ENCODE data around the gene OR6V1. TPM values are rescaled to one million over a fixed set of nuclear protein-coding genes. Genes with fewer than 3 reads are reported as not detected.
"Not testable (repeated sequence)": the region's sequence is repeated elsewhere in the genome, so short reads cannot be mapped to it uniquely, and the experiment has no call there.

OR6V1 gene
- total RNA-seq, 1 experiment from 2014 or later: not detected

DNA sequence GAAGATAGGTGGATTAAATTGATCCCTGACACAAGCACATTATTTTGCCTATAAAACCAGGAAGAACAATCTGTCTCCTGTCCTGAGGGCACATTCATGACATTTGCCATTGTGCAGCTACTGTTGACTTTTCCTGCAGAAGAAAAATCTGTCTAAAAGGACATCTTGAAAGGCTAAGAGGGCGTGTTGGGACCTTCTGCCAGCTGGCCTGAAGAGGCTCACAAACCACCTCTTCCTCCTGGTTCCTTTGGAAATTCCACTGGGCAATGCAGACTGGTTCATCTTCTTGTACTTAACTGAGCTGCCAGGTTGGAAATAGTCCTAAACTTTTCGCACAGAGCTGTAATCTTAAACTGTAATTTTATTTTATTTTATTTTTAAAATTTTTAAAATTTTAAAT is 44.0 kb downstream of the OR6V1 start:
- no TSS peak for BruUV-seq (replicated peaks)
- DNase-seq (ENCODE audit: low read depth, low spot score): no peak
- no peak for ATAC-seq
- Histone ChIP-seq H3K79me2 (ENCODE audit: insufficient read depth, low read length) (no peaks in the 10 kb centered on the region), H3K9ac (ENCODE audit: low read length) (no peak overlapping the region), H2AFZ (ENCODE audit: low read depth, low read length, poor library complexity, severe bottlenecking) (no peak overlapping the region), H4K20me1 (ENCODE audit: insufficient read depth) (no peaks in the 10 kb centered on the region), H3K4me2 (ENCODE audit: low read length) (no peak overlapping the region), H3K27ac (ENCODE audit: low read depth, low read length) (no peak overlapping the region), H3K9me2 (ENCODE audit: insufficient read depth) (no peaks in the 10 kb centered on the region), H3K36me3 (ENCODE audit: control insufficient read depth in 1 of 2, insufficient read depth in 2 of 2, low read length in 2 of 2) (no peaks in the 10 kb centered on the region), H3K4me3 (replicated peaks in 1 of 2; ENCODE audit: low read depth in 1 of 2, low read length in 2 of 2) (no peak overlapping the region), H3K27me3 (ENCODE audit: insufficient read depth, low read length) (no peaks in the 10 kb centered on the region), H3K4me1 (ENCODE audit: control insufficient read depth in 1 of 2, insufficient read depth in 2 of 2, low read length in 2 of 2) (no peaks in the 10 kb centered on the region), H3K9me3 (ENCODE audit: control insufficient read depth in 1 of 2, insufficient read depth in 1 of 2, low read depth in 1 of 2, low read length in 2 of 2) (0 out of 4 replicates have a peak, but pooled peaks cover 0 to 4% of the 10 kb centered on the region in 2 experiments)
- POLR2A ChIA-PET: no interaction called here
- RAD21 ChIA-PET (ENCODE audit: low non-redundant PET in 1 of 2, low total read pairs in 2 of 2, uncharacterized antibody in 2 of 2, unreplicated experiment in 2 of 2): no interaction called here
- intact Hi-C loops (cut with micrococcal nuclease): no loop called here
- CTCF ChIA-PET: no interaction called here
- TF ChIP-seq SRF (IDR thresholded peaks at IDR 0.05; ENCODE audit: low read depth) (no peak), SIN3A (IDR thresholded peaks at IDR 0.05; ENCODE audit: low read depth) (no peak), ZNF274 (IDR thresholded peaks at IDR 0.05; ENCODE audit: low read depth, low read length) (no peak), FOSL1 (IDR thresholded peaks at IDR 0.05; ENCODE audit: low read depth) (no peak), RAD21 (IDR thresholded peaks at IDR 0.05; ENCODE audit: low read depth) (no peak), SP1 (IDR thresholded peaks at IDR 0.05; ENCODE audit: low read depth) (no peak), EZH2phosphoT487 (IDR thresholded peaks at IDR 0.05; ENCODE audit: borderline replicate concordance) (no peak), CTCF (IDR thresholded peaks at IDR 0.05 in 2 of 3, conservative IDR thresholded peaks at IDR 0.05 in 1 of 3; ENCODE audit: borderline replicate concordance in 1 of 3, insufficient read depth in 1 of 3, low read depth in 2 of 3, low read length in 2 of 3) (no peak), CBX3 (IDR thresholded peaks at IDR 0.05; ENCODE audit: low read depth) (no peak), ELF1 (IDR thresholded peaks at IDR 0.05; ENCODE audit: borderline replicate concordance, low read depth) (no peak), ZFX (IDR thresholded peaks at IDR 0.05) (no peak), EGR1 (IDR thresholded peaks at IDR 0.05; ENCODE audit: low read depth) (no peak), YY1 (IDR thresholded peaks at IDR 0.05; ENCODE audit: extremely low read depth, insufficient replicate concordance, low read depth, low read length) (no peak), CEBPB (IDR thresholded peaks at IDR 0.05; ENCODE audit: low read depth) (no peak)
- TF ChIP-seq, protein P1, sequence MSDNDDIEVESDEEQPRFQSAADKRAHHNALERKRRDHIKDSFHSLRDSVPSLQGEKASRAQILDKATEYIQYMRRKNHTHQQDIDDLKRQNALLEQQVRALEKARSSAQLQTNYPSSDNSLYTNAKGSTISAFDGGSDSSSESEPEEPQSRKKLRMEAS (IDR thresholded peaks at IDR 0.05): no peak
- TF ChIP-seq, protein P2, sequence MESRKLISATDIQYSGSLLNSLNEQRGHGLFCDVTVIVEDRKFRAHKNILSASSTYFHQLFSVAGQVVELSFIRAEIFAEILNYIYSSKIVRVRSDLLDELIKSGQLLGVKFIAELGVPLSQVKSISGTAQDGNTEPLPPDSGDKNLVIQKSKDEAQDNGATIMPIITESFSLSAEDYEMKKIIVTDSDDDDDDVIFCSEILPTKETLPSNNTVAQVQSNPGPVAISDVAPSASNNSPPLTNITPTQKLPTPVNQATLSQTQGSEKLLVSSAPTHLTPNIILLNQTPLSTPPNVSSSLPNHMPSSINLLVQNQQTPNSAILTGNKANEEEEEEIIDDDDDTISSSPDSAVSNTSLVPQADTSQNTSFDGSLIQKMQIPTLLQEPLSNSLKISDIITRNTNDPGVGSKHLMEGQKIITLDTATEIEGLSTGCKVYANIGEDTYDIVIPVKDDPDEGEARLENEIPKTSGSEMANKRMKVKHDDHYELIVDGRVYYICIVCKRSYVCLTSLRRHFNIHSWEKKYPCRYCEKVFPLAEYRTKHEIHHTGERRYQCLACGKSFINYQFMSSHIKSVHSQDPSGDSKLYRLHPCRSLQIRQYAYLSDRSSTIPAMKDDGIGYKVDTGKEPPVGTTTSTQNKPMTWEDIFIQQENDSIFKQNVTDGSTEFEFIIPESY (IDR thresholded peaks at IDR 0.05; ENCODE audit: extremely low read depth, insufficient replicate concordance, low read length): no peak

- H3K27me3 ChIP-seq (ENCODE audit: insufficient read depth, low read length); H3K9me2 ChIP-seq (ENCODE audit: insufficient read depth); H3K4me3 ChIP-seq (replicated peaks in 1 of 2; ENCODE audit: low read depth in 1 of 2, low read length in 2 of 2); H3K79me2 ChIP-seq (ENCODE audit: insufficient read depth, low read length); H3K9me3 ChIP-seq (ENCODE audit: control insufficient read depth in 1 of 2, insufficient read depth in 1 of 2, low read depth in 1 of 2, low read length in 2 of 2); CTCF ChIA-PET; H3K27ac ChIP-seq (ENCODE audit: low read depth, low read length); H3K36me3 ChIP-seq (ENCODE audit: control insufficient read depth in 1 of 2, insufficient read depth in 2 of 2, low read length in 2 of 2); RAD21 ChIA-PET (ENCODE audit: low non-redundant PET in 1 of 2, low total read pairs in 2 of 2, uncharacterized antibody in 2 of 2, unreplicated experiment in 2 of 2); H4K20me1 ChIP-seq (ENCODE audit: insufficient read depth); H3K4me1 ChIP-seq (ENCODE audit: control insufficient read depth in 1 of 2, insufficient read depth in 2 of 2, low read length in 2 of 2); BruUV-seq (replicated peaks); H3K4me2 ChIP-seq (ENCODE audit: low read length); POLR2A ChIA-PET; H3K9ac ChIP-seq (ENCODE audit: low read length); DNase-seq (ENCODE audit: low read depth, low spot score); ATAC-seq; H2AFZ ChIP-seq (ENCODE audit: low read depth, low read length, poor library complexity, severe bottlenecking); intact Hi-C loops (cut with micrococcal nuclease): not testable (repeated sequence)
These were observed 47.4 kb downstream of the OR6V1 start for GRCh38 chr7:143099579-143099978.
